Ishikawa (cell line): ENCODE results near the gene ZNF343.
A peak's percentile ranks its signal among the peaks of the same experiment; 100 is the strongest.

Experiments
- CEBPB ChIP-seq: IDR thresholded peaks from 2 replicates; pipeline ENCODE4 v1.6.1; 2012
- CREB1 ChIP-seq: IDR thresholded peaks from 2 replicates; pipeline ENCODE4 v1.6.1; 2012; ENCODE audit warnings: low read depth
- EGR1 ChIP-seq: IDR thresholded peaks from 2 replicates; pipeline ENCODE4 v1.6.1; 2012
- EP300 ChIP-seq: IDR thresholded peaks from 2 replicates; pipeline ENCODE4 v1.6.1; 2012; ENCODE audit warnings: borderline replicate concordance
- FOXM1 ChIP-seq: IDR thresholded peaks from 2 replicates; pipeline ENCODE4 v1.6.1; 2012; ENCODE audit warnings: low read depth, borderline replicate concordance
- MAX ChIP-seq: IDR thresholded peaks from 2 replicates; pipeline ENCODE4 v1.6.1; 2012
- NFIC ChIP-seq: IDR thresholded peaks from 2 replicates; pipeline ENCODE4 v1.6.1; 2012
- RAD21 ChIP-seq: IDR thresholded peaks from 2 replicates; pipeline ENCODE4 v1.6.1; 2012; ENCODE audit warnings: low read depth
- REST ChIP-seq: IDR thresholded peaks from 2 replicates; pipeline ENCODE4 v1.6.1; 2012; ENCODE audit warnings: low read depth, mild to moderate bottlenecking
- TAF1 ChIP-seq: IDR thresholded peaks from 2 replicates; pipeline ENCODE4 v1.6.1; 2012; ENCODE audit warnings: low read depth, mild to moderate bottlenecking
- TCF12 ChIP-seq: IDR thresholded peaks from 2 replicates; pipeline ENCODE4 v1.6.1; 2012; ENCODE audit warnings: low read depth
- TEAD4 ChIP-seq: IDR thresholded peaks from 2 replicates; pipeline ENCODE4 v1.6.1; 2012
- USF1 ChIP-seq: IDR thresholded peaks from 2 replicates; pipeline ENCODE4 v1.6.1; 2012
- YY1 ChIP-seq: IDR thresholded peaks from 2 replicates; pipeline ENCODE4 v1.6.1; 2012; ENCODE audit warnings: low read depth
- ZBTB7A ChIP-seq: IDR thresholded peaks from 2 replicates; pipeline ENCODE4 v1.6.1; 2012; ENCODE audit warnings: low read depth

The ZNF343 gene

GRCh38 chr20:2527762-2528161 is 19.0 kb upstream of the ZNF343 start:
- no peak for TF ChIP-seq FOXM1
- no peak for TF ChIP-seq CREB1
- TF ChIP-seq REST = no peak
- TF ChIP-seq RAD21 = no peak
- TF ChIP-seq ZBTB7A = no peak
- no peak for TF ChIP-seq TEAD4
- TF ChIP-seq TAF1 = no peak
- TF ChIP-seq NFIC = no peak
- no peak for TF ChIP-seq EP300
- TF ChIP-seq EGR1 = no peak
- TF ChIP-seq USF1 = no peak
- no peak for TF ChIP-seq TCF12
- no peak for TF ChIP-seq MAX
- no peak for TF ChIP-seq CEBPB
- no peak for TF ChIP-seq YY1

- TF ChIP-seq ZBTB7A = 0 out of 2 replicates have a peak, but pooled peaks have one; percentile 31
- TF ChIP-seq REST = no peak
- 0 out of 2 replicates have a peak, but pooled peaks have one; percentile 6 for TF ChIP-seq YY1
These were observed 16.2 kb upstream of the ZNF343 start for GRCh38 chr20:2524709-2525506.

- TF ChIP-seq YY1 (no peak), TCF12 (no peak), RAD21 (peak; percentile 52), FOXM1 (no peak), TAF1 (peak; percentile 31; the same call in 1 of the 2 replicates), REST (no peak)
These were observed 15.4 kb upstream of the ZNF343 start for GRCh38 chr20:2523919-2524708.

- TF ChIP-seq TAF1 (no peak), RAD21 (peak; percentile 28), TCF12 (no peak), EGR1 (no peak), ZBTB7A (0 out of 2 replicates have a peak, but pooled peaks have one; percentile 30)
These were observed 12.9 kb upstream of the ZNF343 start for GRCh38 chr20:2521369-2522305.
